ENCODE measurements around the gene C6orf132.
A peak's percentile ranks its signal among the peaks of the same experiment; 100 is the strongest.

The C6orf132 gene

DNA sequence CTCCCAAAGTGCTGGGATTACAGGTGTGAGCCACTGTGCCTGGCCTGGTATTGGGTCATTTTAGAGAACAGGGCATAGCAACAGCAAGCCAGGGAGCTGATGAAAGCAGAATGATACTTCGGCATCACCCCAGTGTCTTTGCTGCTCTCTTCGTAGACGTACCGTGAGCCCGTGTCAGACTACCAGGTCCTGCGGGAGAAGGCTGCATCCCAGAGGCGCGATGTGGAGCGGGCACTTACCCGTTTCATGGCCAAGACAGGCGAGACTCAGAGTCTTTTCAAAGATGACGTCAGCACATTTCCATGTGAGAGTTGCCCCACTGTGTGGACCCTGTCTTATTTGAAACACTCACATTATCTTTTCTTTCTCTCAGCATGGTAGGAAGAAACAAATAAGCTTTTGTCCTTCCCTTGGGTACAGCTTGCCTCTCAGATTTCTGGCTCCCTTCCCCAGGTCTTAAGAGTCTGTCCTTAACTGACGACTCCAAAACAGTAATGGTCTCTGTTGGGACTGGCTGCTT, 76.2 kb downstream of the C6orf132 start:
- no peak overlapping the region for H3K4me2 ChIP-seq (ENCODE audit: low read depth, low read length, poor library complexity, severe bottlenecking)
- H3K9me2 ChIP-seq (replicated peaks; ENCODE audit: low read depth, low read length) = no peaks in the 10 kb centered on the region
- H3K79me2 ChIP-seq (ENCODE audit: insufficient read depth, low read length) = no peaks in the 10 kb centered on the region
- TF ChIP-seq, protein P1, sequence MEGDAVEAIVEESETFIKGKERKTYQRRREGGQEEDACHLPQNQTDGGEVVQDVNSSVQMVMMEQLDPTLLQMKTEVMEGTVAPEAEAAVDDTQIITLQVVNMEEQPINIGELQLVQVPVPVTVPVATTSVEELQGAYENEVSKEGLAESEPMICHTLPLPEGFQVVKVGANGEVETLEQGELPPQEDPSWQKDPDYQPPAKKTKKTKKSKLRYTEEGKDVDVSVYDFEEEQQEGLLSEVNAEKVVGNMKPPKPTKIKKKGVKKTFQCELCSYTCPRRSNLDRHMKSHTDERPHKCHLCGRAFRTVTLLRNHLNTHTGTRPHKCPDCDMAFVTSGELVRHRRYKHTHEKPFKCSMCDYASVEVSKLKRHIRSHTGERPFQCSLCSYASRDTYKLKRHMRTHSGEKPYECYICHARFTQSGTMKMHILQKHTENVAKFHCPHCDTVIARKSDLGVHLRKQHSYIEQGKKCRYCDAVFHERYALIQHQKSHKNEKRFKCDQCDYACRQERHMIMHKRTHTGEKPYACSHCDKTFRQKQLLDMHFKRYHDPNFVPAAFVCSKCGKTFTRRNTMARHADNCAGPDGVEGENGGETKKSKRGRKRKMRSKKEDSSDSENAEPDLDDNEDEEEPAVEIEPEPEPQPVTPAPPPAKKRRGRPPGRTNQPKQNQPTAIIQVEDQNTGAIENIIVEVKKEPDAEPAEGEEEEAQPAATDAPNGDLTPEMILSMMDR (conservative IDR thresholded peaks at IDR 0.05; ENCODE audit: low read length) = no peak
- TF ChIP-seq EZH2phosphoT487 (IDR thresholded peaks at IDR 0.05; ENCODE audit: borderline replicate concordance) = no peak
- no peaks in the 10 kb centered on the region for H4K20me1 ChIP-seq (ENCODE audit: insufficient read depth, low read length, poor library complexity, severe bottlenecking)
- H3K36me3 ChIP-seq (ENCODE audit: insufficient read depth, low read length) = peaks cover 66% of the 10 kb centered on the region; the same call in 1 of the 2 replicates
- no peaks in the 10 kb centered on the region for H3K27me3 ChIP-seq (ENCODE audit: insufficient read depth, low read length, poor library complexity, severe bottlenecking)
- H3K4me1 ChIP-seq (ENCODE audit: insufficient read depth, low read length, poor library complexity, severe bottlenecking) = no peaks in the 10 kb centered on the region
- H3K4me3 ChIP-seq (ENCODE audit: low read length, poor library complexity, severe bottlenecking) = no peak overlapping the region
- H3F3A ChIP-seq (ENCODE audit: low read depth) = no peaks in the 10 kb centered on the region
- no peaks in the 10 kb centered on the region for H3K9me3 ChIP-seq (ENCODE audit: insufficient read depth, low read depth, low read length)
- H3K9ac ChIP-seq (ENCODE audit: low read depth, low read length, poor library complexity, severe bottlenecking) = no peak overlapping the region
- no peak overlapping the region for H2AFZ ChIP-seq (ENCODE audit: low read length)

DNA sequence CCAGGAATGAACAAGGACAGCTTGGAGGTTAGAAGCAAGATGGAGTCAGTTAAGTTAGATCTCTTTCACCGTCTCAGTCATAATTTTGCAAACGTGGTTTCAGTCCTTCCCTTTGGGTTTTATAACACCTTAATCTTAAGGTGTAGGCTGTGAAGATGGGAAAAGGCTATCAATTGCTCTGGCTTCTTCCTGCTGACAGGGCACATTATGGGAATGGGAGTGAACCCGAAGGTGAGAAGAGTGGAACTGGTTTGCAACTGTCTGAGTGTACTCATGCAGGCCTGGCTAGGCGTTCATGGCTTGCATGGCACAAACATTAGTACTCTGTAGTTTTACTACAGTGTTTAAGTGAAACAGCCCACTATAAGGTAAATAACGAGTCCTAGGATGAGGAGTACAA, 82.7 kb downstream of the C6orf132 start:
- Histone ChIP-seq H3K4me1 (ENCODE audit: insufficient read depth, low read length, poor library complexity, severe bottlenecking) (no peaks in the 10 kb centered on the region), H3K36me3 (ENCODE audit: insufficient read depth, low read length) (peaks cover 77% of the 10 kb centered on the region; the same call in 1 of the 2 replicates), H3K27me3 (ENCODE audit: insufficient read depth, low read length, poor library complexity, severe bottlenecking) (no peaks in the 10 kb centered on the region), H2AFZ (ENCODE audit: low read length) (no peak overlapping the region), H3K79me2 (ENCODE audit: insufficient read depth, low read length) (peaks cover 6% of the 10 kb centered on the region; the same call in 1 of the 2 replicates), H4K20me1 (ENCODE audit: insufficient read depth, low read length, poor library complexity, severe bottlenecking) (no peaks in the 10 kb centered on the region), H3K9ac (ENCODE audit: low read depth, low read length, poor library complexity, severe bottlenecking) (no peak overlapping the region), H3K4me3 (ENCODE audit: low read length, poor library complexity, severe bottlenecking) (no peak overlapping the region), H3F3A (ENCODE audit: low read depth) (no peaks in the 10 kb centered on the region), H3K4me2 (ENCODE audit: low read depth, low read length, poor library complexity, severe bottlenecking) (no peak overlapping the region), H3K9me2 (replicated peaks; ENCODE audit: low read depth, low read length) (no peaks in the 10 kb centered on the region), H3K9me3 (ENCODE audit: insufficient read depth, low read depth, low read length) (no peaks in the 10 kb centered on the region)
- TF ChIP-seq, protein P1 (conservative IDR thresholded peaks at IDR 0.05; ENCODE audit: low read length) = no peak
- TF ChIP-seq EZH2phosphoT487 (IDR thresholded peaks at IDR 0.05; ENCODE audit: borderline replicate concordance) = no peak

DNA sequence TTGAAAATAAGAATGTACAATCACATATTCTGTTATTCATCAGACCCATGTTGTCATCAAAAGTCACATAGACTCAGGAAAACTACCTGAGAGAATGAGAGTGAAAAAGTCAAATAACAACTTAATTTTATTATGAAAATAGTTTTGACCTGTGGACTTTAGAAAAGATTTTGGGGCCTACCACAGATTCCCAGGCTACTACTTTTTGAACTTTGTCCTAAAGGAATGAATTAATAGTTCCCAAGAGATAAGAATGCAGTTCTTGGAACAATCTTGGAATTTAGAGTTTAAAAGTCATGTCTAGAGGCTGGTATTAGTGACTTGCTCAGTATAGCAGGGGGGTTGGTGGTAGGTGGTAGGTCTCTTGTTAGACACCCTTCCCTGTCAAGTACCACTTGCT, 88.8 kb downstream of the C6orf132 start:
- Histone ChIP-seq H4K20me1 (ENCODE audit: insufficient read depth, low read length, poor library complexity, severe bottlenecking) (peaks cover 14% of the 10 kb centered on the region), H3K4me1 (ENCODE audit: insufficient read depth, low read length, poor library complexity, severe bottlenecking) (peaks cover 31% of the 10 kb centered on the region), H3F3A (ENCODE audit: low read depth) (peaks cover 6% of the 10 kb centered on the region; the same call in 1 of the 2 replicates), H3K9me2 (replicated peaks; ENCODE audit: low read depth, low read length) (no peaks in the 10 kb centered on the region), H3K4me3 (ENCODE audit: low read length, poor library complexity, severe bottlenecking) (peak overlapping the region; percentile 35), H3K27me3 (ENCODE audit: insufficient read depth, low read length, poor library complexity, severe bottlenecking) (no peaks in the 10 kb centered on the region), H3K36me3 (ENCODE audit: insufficient read depth, low read length) (peaks cover 35% of the 10 kb centered on the region; the same call in 1 of the 2 replicates), H3K9ac (ENCODE audit: low read depth, low read length, poor library complexity, severe bottlenecking) (peak overlapping the region; percentile 35), H3K79me2 (ENCODE audit: insufficient read depth, low read length) (peaks cover 46% of the 10 kb centered on the region), H3K4me2 (ENCODE audit: low read depth, low read length, poor library complexity, severe bottlenecking) (peak overlapping the region; percentile 60), H2AFZ (ENCODE audit: low read length) (no peak overlapping the region), H3K9me3 (ENCODE audit: insufficient read depth, low read depth, low read length) (no peaks in the 10 kb centered on the region)
- TF ChIP-seq EZH2phosphoT487 (IDR thresholded peaks at IDR 0.05; ENCODE audit: borderline replicate concordance) = no peak
- TF ChIP-seq, protein P1 (conservative IDR thresholded peaks at IDR 0.05; ENCODE audit: low read length) = no peak

All from Loucy (cell line).